Measurements from ENCODE around the gene PHLPP1.

DNA sequence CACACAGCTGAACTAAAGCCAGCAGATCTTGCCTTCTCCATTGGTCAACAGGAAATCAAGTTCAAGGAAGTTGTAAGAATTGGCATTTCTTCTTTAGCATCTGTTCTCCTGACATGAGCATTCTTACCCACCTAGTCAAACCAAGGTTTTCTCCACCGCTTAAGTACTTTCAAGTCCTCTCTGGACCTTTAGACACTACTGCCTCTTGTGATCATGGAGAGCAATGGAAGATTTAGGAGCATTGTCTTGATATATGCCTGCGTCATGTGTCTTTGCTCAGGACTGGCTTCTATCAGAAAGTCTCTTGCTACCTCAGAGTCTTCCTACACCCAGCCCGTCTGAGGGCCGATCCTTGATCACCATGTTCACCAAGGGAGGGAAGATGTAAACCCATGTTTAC is 262.2 kb downstream of the PHLPP1 start:
- no peak for TF ChIP-seq EZH2 (IDR thresholded peaks at IDR 0.05; ENCODE audit: low read depth, unreplicated experiment)
- TF ChIP-seq, protein P1, sequence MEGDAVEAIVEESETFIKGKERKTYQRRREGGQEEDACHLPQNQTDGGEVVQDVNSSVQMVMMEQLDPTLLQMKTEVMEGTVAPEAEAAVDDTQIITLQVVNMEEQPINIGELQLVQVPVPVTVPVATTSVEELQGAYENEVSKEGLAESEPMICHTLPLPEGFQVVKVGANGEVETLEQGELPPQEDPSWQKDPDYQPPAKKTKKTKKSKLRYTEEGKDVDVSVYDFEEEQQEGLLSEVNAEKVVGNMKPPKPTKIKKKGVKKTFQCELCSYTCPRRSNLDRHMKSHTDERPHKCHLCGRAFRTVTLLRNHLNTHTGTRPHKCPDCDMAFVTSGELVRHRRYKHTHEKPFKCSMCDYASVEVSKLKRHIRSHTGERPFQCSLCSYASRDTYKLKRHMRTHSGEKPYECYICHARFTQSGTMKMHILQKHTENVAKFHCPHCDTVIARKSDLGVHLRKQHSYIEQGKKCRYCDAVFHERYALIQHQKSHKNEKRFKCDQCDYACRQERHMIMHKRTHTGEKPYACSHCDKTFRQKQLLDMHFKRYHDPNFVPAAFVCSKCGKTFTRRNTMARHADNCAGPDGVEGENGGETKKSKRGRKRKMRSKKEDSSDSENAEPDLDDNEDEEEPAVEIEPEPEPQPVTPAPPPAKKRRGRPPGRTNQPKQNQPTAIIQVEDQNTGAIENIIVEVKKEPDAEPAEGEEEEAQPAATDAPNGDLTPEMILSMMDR (conservative IDR thresholded peaks at IDR 0.05; ENCODE audit: low read depth in 2 of 2), result no peak
- no peak for TF ChIP-seq REST (IDR thresholded peaks at IDR 0.05; ENCODE audit: unreplicated experiment)
- TF ChIP-seq POLR2AphosphoS5 (IDR thresholded peaks at IDR 0.05; ENCODE audit: low read depth), result no peak
- TF ChIP-seq, protein P2, sequence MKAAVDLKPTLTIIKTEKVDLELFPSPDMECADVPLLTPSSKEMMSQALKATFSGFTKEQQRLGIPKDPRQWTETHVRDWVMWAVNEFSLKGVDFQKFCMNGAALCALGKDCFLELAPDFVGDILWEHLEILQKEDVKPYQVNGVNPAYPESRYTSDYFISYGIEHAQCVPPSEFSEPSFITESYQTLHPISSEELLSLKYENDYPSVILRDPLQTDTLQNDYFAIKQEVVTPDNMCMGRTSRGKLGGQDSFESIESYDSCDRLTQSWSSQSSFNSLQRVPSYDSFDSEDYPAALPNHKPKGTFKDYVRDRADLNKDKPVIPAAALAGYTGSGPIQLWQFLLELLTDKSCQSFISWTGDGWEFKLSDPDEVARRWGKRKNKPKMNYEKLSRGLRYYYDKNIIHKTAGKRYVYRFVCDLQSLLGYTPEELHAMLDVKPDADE (IDR thresholded peaks at IDR 0.05), result no peak
- TF ChIP-seq EZH2phosphoT487 (IDR thresholded peaks at IDR 0.05; ENCODE audit: unreplicated experiment), result no peak
- no peak for TF ChIP-seq STAT1 (IDR thresholded peaks at IDR 0.05; ENCODE audit: unreplicated experiment)
- no peak for TF ChIP-seq CREB1 (CRISPR knock-in tag; IDR thresholded peaks at IDR 0.05; ENCODE audit: low read depth)
